ENCODE measurements around the gene RBM5. TPM values are rescaled to one million over a fixed set of nuclear protein-coding genes. Genes with fewer than 3 reads are reported as not detected.

Gene RBM5
- total RNA-seq, 2 donors from 2014 or later = 104 to 114 TPM

- Histone ChIP-seq H3K9ac (ENCODE audit: low read depth in 2 of 2, low read length in 2 of 2) (no peak overlapping the region), H3K4me3 (no peak overlapping the region), H3K36me3 (peaks cover 22% of the 10 kb centered on the region), H3K4me1 (no peaks in the 10 kb centered on the region), H3K27ac (no peak overlapping the region), H3K27me3 (no peaks in the 10 kb centered on the region), H3K9me3 (no peaks in the 10 kb centered on the region)
- peak; percentile 80 for DNase-seq
- peak; percentile 68 for TF ChIP-seq CTCF (IDR thresholded peaks at IDR 0.05)
- intact Hi-C loops (cut with DNase I) = loop anchor here (2.0 kb wide), 1 partner anchor 67 kb away; no protein-coding TSS in a partner anchor
Measured at GRCh38 chr3:50121072-50122032, 32.6 kb downstream of the RBM5 start.

- Histone ChIP-seq H3K9me3 (no peaks in the 10 kb centered on the region), H3K9ac (ENCODE audit: low read depth in 2 of 2, low read length in 2 of 2) (no peak overlapping the region), H3K36me3 (peaks cover 18% of the 10 kb centered on the region), H3K27me3 (no peaks in the 10 kb centered on the region), H3K4me1 (no peaks in the 10 kb centered on the region), H3K4me3 (no peak overlapping the region), H3K27ac (no peak overlapping the region)
- DNase-seq = peak; percentile 39
- intact Hi-C loops (cut with DNase I) = no loop called here
- no peak for TF ChIP-seq CTCF (IDR thresholded peaks at IDR 0.05)
Measured at GRCh38 chr3:50122071-50122470, 33.4 kb downstream of the RBM5 start.

GRCh38 chr3:50122661-50123391 is 34.1 kb downstream of the RBM5 start:
- no peak for DNase-seq
- Histone ChIP-seq H3K27me3 (no peaks in the 10 kb centered on the region), H3K9me3 (no peaks in the 10 kb centered on the region), H3K9ac (ENCODE audit: low read depth in 2 of 2, low read length in 2 of 2) (no peak overlapping the region), H3K36me3 (peaks cover 11% of the 10 kb centered on the region), H3K4me1 (no peaks in the 10 kb centered on the region), H3K27ac (no peak overlapping the region), H3K4me3 (no peak overlapping the region)
- TF ChIP-seq CTCF (IDR thresholded peaks at IDR 0.05) = no peak
- intact Hi-C loops (cut with DNase I) = no loop called here

GRCh38 chr3:50123394-50124051 is 34.8 kb downstream of the RBM5 start:
- Histone ChIP-seq H3K9ac (ENCODE audit: low read depth in 2 of 2, low read length in 2 of 2) (no peak overlapping the region), H3K9me3 (no peaks in the 10 kb centered on the region), H3K36me3 (peaks cover 5% of the 10 kb centered on the region), H3K27ac (no peak overlapping the region), H3K27me3 (no peaks in the 10 kb centered on the region), H3K4me1 (no peaks in the 10 kb centered on the region), H3K4me3 (no peak overlapping the region)
- DNase-seq = no peak
- intact Hi-C loops (cut with DNase I) = no loop called here
- no peak for TF ChIP-seq CTCF (IDR thresholded peaks at IDR 0.05)

GRCh38 chr3:50124052-50124799 is 35.5 kb downstream of the RBM5 start:
- Histone ChIP-seq H3K27me3 (no peaks in the 10 kb centered on the region), H3K4me3 (no peak overlapping the region), H3K36me3 (no peaks in the 10 kb centered on the region), H3K4me1 (no peaks in the 10 kb centered on the region), H3K27ac (no peak overlapping the region), H3K9ac (ENCODE audit: low read depth in 2 of 2, low read length in 2 of 2) (no peak overlapping the region), H3K9me3 (no peaks in the 10 kb centered on the region)
- DNase-seq = no peak
- intact Hi-C loops (cut with DNase I) = no loop called here
- no peak for TF ChIP-seq CTCF (IDR thresholded peaks at IDR 0.05)
